Cardiac muscle cell (in vitro differentiated cells and primary cell): ENCODE measurements around the gene DFFB. TPM values are rescaled to one million over a fixed set of nuclear protein-coding genes. Genes with fewer than 3 reads are reported as not detected.

ENCODE experiments used
- DNase-seq, 2 donors: peaks; one replicate each; pipeline versions ENCODE4 v3.0.0 to v3.0.0-alpha.2; 2010 to 2017; ENCODE audit warnings: low read depth in 1 of 2, low spot score in 1 of 2
- H3K27ac ChIP-seq: fragments of 200-600 bp; sonication (generic); 2 replicates; pipeline ENCODE4 v1.5.1; 2016
- H3K27me3 ChIP-seq: fragments of 200-600 bp; sonication (generic); 2 replicates; pipeline ENCODE4 v1.6.0; 2016; ENCODE audit warnings: control low read depth
- H3K36me3 ChIP-seq: fragments of 200-600 bp; sonication (generic); 2 replicates; pipeline ENCODE4 v1.5.1; 2016; ENCODE audit warnings: control low read depth
- H3K4me1 ChIP-seq: fragments of 200-600 bp; sonication (generic); 2 replicates; pipeline ENCODE4 v1.8.1; 2017; ENCODE audit warnings: low read depth, mild to moderate bottlenecking, mixed run types
- H3K4me3 ChIP-seq: fragments of 200-600 bp; sonication (generic); 2 replicates; pipeline ENCODE4 v1.5.1; 2016; ENCODE audit warnings: mild to moderate bottlenecking
- H3K9me3 ChIP-seq: fragments of 200-600 bp; sonication (generic); 2 replicates; pipeline ENCODE4 v1.5.1; 2017; ENCODE audit warnings: low read depth, mild to moderate bottlenecking, control low read depth
- polyA plus RNA-seq: library from polyadenylated mRNA; unstranded; fragments of >200 nt; fragmentation: Nextera tagmentation; extraction: Ambion mirVana; gene quantifications from 2 replicates; pipeline ENCODE4 v1.2.1, GENCODE V29; 2016
- total RNA-seq: library from RNA; depleted of rRNA; stranded (reverse); fragments of >200 nt; gene quantifications from 2 replicates; pipeline ENCODE4 v1.2.3, GENCODE V29; 2016
- TF ChIP-seq, protein P1 (sequence below): IDR thresholded peaks from 2 replicates; pipeline ENCODE4 v1.5.1; 2012; ENCODE audit warnings: low read depth, mild to moderate bottlenecking, low read length

Gene DFFB
- total and polyA plus RNA-seq, 2 experiments from 2014 or later = 6.5 to 8.0 TPM

GRCh38 chr1:3921765-3922164 lies 64.5 kb downstream of the DFFB start:
- no peak overlapping the region for H3K4me3 ChIP-seq
- DNase-seq = no peak
- H3K27ac ChIP-seq = no peak overlapping the region
- no peaks in the 10 kb centered on the region for H3K4me1 ChIP-seq
- no peaks in the 10 kb centered on the region for H3K9me3 ChIP-seq
- no peaks in the 10 kb centered on the region for H3K27me3 ChIP-seq
- H3K36me3 ChIP-seq = no peaks in the 10 kb centered on the region
- TF ChIP-seq, protein P1, sequence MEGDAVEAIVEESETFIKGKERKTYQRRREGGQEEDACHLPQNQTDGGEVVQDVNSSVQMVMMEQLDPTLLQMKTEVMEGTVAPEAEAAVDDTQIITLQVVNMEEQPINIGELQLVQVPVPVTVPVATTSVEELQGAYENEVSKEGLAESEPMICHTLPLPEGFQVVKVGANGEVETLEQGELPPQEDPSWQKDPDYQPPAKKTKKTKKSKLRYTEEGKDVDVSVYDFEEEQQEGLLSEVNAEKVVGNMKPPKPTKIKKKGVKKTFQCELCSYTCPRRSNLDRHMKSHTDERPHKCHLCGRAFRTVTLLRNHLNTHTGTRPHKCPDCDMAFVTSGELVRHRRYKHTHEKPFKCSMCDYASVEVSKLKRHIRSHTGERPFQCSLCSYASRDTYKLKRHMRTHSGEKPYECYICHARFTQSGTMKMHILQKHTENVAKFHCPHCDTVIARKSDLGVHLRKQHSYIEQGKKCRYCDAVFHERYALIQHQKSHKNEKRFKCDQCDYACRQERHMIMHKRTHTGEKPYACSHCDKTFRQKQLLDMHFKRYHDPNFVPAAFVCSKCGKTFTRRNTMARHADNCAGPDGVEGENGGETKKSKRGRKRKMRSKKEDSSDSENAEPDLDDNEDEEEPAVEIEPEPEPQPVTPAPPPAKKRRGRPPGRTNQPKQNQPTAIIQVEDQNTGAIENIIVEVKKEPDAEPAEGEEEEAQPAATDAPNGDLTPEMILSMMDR = no peak

DNA sequence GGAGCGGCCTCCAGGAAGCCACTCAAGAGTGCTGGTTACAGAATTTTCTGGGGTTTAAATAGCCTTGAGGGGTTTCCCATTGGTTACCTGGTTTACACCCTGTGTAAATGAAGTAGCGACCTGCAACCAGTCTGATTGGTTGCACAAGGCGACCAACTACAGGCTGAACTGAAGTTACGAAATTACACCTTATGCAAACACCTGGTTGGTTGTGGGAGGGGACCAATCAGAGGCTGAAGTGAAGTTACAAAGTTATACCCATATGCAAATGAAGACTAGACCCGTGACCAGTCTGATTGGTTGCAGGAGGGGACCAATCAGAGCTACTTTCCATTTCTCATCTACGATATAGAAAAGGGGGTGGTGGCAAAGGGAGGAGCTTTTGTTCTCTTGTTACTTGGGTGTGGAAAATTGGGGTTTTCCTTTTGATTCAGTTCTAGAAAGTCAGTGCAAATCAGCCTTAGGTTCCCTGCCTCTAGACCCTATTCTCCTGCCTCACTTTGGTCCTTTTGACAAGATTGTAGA lies 65.0 kb downstream of the DFFB start:
- no peak for DNase-seq
- Histone ChIP-seq H3K27ac (no peak overlapping the region), H3K27me3 (no peaks in the 10 kb centered on the region), H3K4me1 (no peaks in the 10 kb centered on the region), H3K9me3 (no peaks in the 10 kb centered on the region), H3K4me3 (no peak overlapping the region), H3K36me3 (no peaks in the 10 kb centered on the region)
- TF ChIP-seq, protein P1 = no peak

- TF ChIP-seq, protein P1 = no peak
- Histone ChIP-seq H3K36me3 (no peaks in the 10 kb centered on the region), H3K9me3 (no peaks in the 10 kb centered on the region), H3K4me1 (no peaks in the 10 kb centered on the region), H3K27me3 (no peaks in the 10 kb centered on the region), H3K4me3 (no peak overlapping the region), H3K27ac (no peak overlapping the region)
- no peak for DNase-seq
Measured at GRCh38 chr1:3922851-3923250, 65.6 kb downstream of the DFFB start.

DNA sequence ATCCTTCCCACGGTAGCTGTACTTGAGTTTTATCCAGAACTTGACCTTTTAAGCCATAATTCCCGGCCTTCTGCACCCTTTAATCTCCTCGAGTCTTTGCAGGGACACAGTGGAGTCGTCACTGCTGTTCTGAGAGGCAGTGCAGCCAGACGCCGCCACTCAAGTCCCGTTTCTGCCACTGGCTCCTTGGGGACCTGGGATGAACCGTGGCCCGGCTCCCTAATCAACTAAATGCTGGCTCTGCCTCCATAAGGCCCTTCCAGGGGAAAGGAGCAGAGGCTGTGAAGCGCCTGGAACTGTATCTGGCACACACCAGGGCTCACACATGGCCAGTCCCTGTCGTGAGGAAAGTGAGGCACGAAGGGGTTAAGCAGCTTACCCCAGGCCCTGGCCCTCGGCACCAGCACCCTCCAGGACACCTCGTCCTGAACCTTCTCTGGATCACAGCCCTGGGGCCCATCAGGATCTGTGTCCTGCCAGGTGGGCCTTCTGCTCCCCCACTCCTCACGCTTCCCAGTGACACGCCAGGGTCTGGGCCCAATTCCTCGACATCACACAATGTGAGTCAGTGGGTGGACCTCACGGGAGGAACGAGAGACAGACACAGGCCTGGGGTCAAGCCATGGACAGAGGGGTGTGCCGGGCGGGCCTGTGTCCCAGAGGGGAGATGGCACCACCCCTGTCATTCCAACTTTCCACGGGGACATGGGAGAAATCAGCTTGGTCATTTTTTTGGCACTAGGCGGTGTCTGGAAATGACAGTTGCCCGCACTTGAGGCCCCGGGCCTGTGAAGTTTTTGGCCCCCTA lies 66.3 kb downstream of the DFFB start:
- TF ChIP-seq, protein P1 = no peak
- Histone ChIP-seq H3K36me3 (no peaks in the 10 kb centered on the region), H3K9me3 (no peaks in the 10 kb centered on the region), H3K27ac (no peak overlapping the region), H3K4me3 (no peak overlapping the region), H3K27me3 (no peaks in the 10 kb centered on the region), H3K4me1 (no peaks in the 10 kb centered on the region)
- no peak for DNase-seq

- Histone ChIP-seq H3K4me3 (no peak overlapping the region), H3K27ac (no peak overlapping the region), H3K36me3 (no peaks in the 10 kb centered on the region), H3K27me3 (no peaks in the 10 kb centered on the region), H3K4me1 (no peaks in the 10 kb centered on the region), H3K9me3 (no peaks in the 10 kb centered on the region)
- TF ChIP-seq, protein P1 = no peak
- no peak for DNase-seq
Measured at GRCh38 chr1:3924186-3924824, 67.0 kb downstream of the DFFB start.
